Measurements from ENCODE around the gene TBC1D1. TPM values are rescaled to one million over a fixed set of nuclear protein-coding genes. Genes with fewer than 3 reads are reported as not detected.
A peak's percentile ranks its signal among the peaks of the same experiment; 100 is the strongest.

Gene TBC1D1
- total RNA-seq, 2 donors from 2014 or later, result 55.3 to 77.4 TPM

GRCh38 chr4:37876156-37876555, 14.7 kb upstream of the TBC1D1 start:
- no peak for DNase-seq
- no peaks in the 10 kb centered on the region for H3K9me3 ChIP-seq
- no peaks in the 10 kb centered on the region for H3K36me3 ChIP-seq
- H3K4me1 ChIP-seq, result peaks cover 14% of the 10 kb centered on the region
- no peak overlapping the region for H3K27ac ChIP-seq
- TF ChIP-seq CTCF (IDR thresholded peaks at IDR 0.05), result no peak
- intact Hi-C loops (cut with DNase I), result no loop called here
- no peak overlapping the region for H3K9ac ChIP-seq (ENCODE audit: low read depth in 2 of 2, low read length in 2 of 2)
- no peak overlapping the region for H3K4me3 ChIP-seq
- H3K27me3 ChIP-seq, result no peaks in the 10 kb centered on the region

GRCh38 chr4:37879365-37879764, 11.5 kb upstream of the TBC1D1 start:
- peak; percentile 50 for DNase-seq
- H3K9ac ChIP-seq (ENCODE audit: low read depth in 2 of 2, low read length in 2 of 2), result no peak overlapping the region
- no peaks in the 10 kb centered on the region for H3K27me3 ChIP-seq
- H3K36me3 ChIP-seq, result no peaks in the 10 kb centered on the region
- no peaks in the 10 kb centered on the region for H3K9me3 ChIP-seq
- H3K27ac ChIP-seq, result no peak overlapping the region
- no peak for TF ChIP-seq CTCF (IDR thresholded peaks at IDR 0.05)
- intact Hi-C loops (cut with DNase I), result no loop called here
- no peak overlapping the region for H3K4me3 ChIP-seq
- H3K4me1 ChIP-seq, result no peaks in the 10 kb centered on the region

GRCh38 chr4:37881811-37882210, 9.1 kb upstream of the TBC1D1 start:
- DNase-seq, result no peak
- H3K4me3 ChIP-seq, result no peak overlapping the region
- no peaks in the 10 kb centered on the region for H3K9me3 ChIP-seq
- no peak overlapping the region for H3K27ac ChIP-seq
- no peaks in the 10 kb centered on the region for H3K36me3 ChIP-seq
- intact Hi-C loops (cut with DNase I), result no loop called here
- TF ChIP-seq CTCF (IDR thresholded peaks at IDR 0.05), result no peak
- H3K27me3 ChIP-seq, result no peaks in the 10 kb centered on the region
- no peak overlapping the region for H3K9ac ChIP-seq (ENCODE audit: low read depth in 2 of 2, low read length in 2 of 2)
- H3K4me1 ChIP-seq, result no peaks in the 10 kb centered on the region

- intact Hi-C loops (cut with DNase I), result no loop called here
- no peak for TF ChIP-seq CTCF (IDR thresholded peaks at IDR 0.05)
These were observed 8.1 kb upstream of the TBC1D1 start for GRCh38 chr4:37882665-37883296.

GRCh38 chr4:37884855-37885487, 5.9 kb upstream of the TBC1D1 start:
- H3K9me3 ChIP-seq, result no peaks in the 10 kb centered on the region
- H3K9ac ChIP-seq (ENCODE audit: low read depth in 2 of 2, low read length in 2 of 2), result no peak overlapping the region
- no peak for DNase-seq
- intact Hi-C loops (cut with DNase I), result no loop called here
- no peaks in the 10 kb centered on the region for H3K27me3 ChIP-seq
- no peaks in the 10 kb centered on the region for H3K36me3 ChIP-seq
- H3K27ac ChIP-seq, result no peak overlapping the region
- no peaks in the 10 kb centered on the region for H3K4me1 ChIP-seq
- TF ChIP-seq CTCF (IDR thresholded peaks at IDR 0.05), result no peak
- H3K4me3 ChIP-seq, result no peak overlapping the region

More at GRCh38 chr4:37882665-37883296, 8.1 kb upstream of the TBC1D1 start:
- no peak overlapping the region for H3K27ac ChIP-seq
- no peak overlapping the region for H3K4me3 ChIP-seq
- H3K36me3 ChIP-seq, result no peaks in the 10 kb centered on the region
- no peak overlapping the region for H3K9ac ChIP-seq (ENCODE audit: low read depth in 2 of 2, low read length in 2 of 2)
- no peaks in the 10 kb centered on the region for H3K27me3 ChIP-seq
- no peak for DNase-seq
- H3K9me3 ChIP-seq, result no peaks in the 10 kb centered on the region
- no peaks in the 10 kb centered on the region for H3K4me1 ChIP-seq
